Muscle of leg (tissue), 16 donors: ENCODE results near the gene SPA17. TPM values are rescaled to one million over a fixed set of nuclear protein-coding genes. Genes with fewer than 3 reads are reported as not detected.

Experiments used
- DNase-seq: peaks from one replicate; pipeline ENCODE4 v3.0.0; 2013
- H3K27ac ChIP-seq: one replicate; pipeline ENCODE4 v1.5.1; 2013; ENCODE audit warnings: mild to moderate bottlenecking, low read length, control low read depth
- H3K27me3 ChIP-seq: one replicate; pipeline ENCODE4 v1.6.1; 2013; ENCODE audit warnings: low read length; ENCODE audit not compliant: control insufficient read depth, insufficient read depth
- H3K36me3 ChIP-seq: one replicate; pipeline ENCODE4 v1.6.1; 2013; ENCODE audit warnings: low read length; ENCODE audit not compliant: control insufficient read depth, insufficient read depth
- H3K4me1 ChIP-seq: one replicate; pipeline ENCODE4 v1.6.1; 2013; ENCODE audit warnings: low read length; ENCODE audit not compliant: control insufficient read depth, insufficient read depth
- H3K4me3 ChIP-seq: one replicate; pipeline ENCODE4 v1.5.1; 2013; ENCODE audit warnings: low read length, control low read depth
- H3K9me3 ChIP-seq: replicated peaks from 2 replicates; pipeline ENCODE4 v1.6.1; 2013; ENCODE audit warnings: low read depth, low read length; ENCODE audit not compliant: control insufficient read depth
- WGBS: methylation state at CpG from one replicate; pipeline ENCODE4 v1.1.5; 2013; ENCODE audit warnings: missing lambda C conversion rate; ENCODE audit not compliant: insufficient coverage; 5-methylcytosine and 5-hydroxymethylcytosine counted together
- long read RNA-seq, 11 donors: transcript quantifications; one replicate each; lab custom pipeline, GENCODE V29; 2026
- polyA plus RNA-seq, 8 donors: library from polyadenylated mRNA; unstranded; fragments of 120-200 nt; gene quantifications; one replicate each; pipeline versions ENCODE4 v1.2.1 to v1.2.3, GENCODE V29; 2013; ENCODE audit warnings: inconsistent platforms in 1 of 8, low replicate concordance in 1 of 8; ENCODE audit not compliant: insufficient read length in 8 of 8, insufficient read depth in 1 of 8
- total RNA-seq: library from RNA; stranded (reverse); fragments of 120-200 nt; gene quantifications from one replicate; pipeline ENCODE4 v1.2.4, GENCODE V29; 2013

SPA17 gene
- 3.5 TPM for total RNA-seq
- 1 to 10 TPM; 4.3 to 6.6 (median 4.4) TPM for polyA plus RNA-seq
- long read RNA-seq, donor 1, partial matches to known transcripts: 0 of 1 reads
- long read RNA-seq, donor 1, other reads (novel, unspliced or antisense): 0 of 1 reads
- long read RNA-seq, donor 2, full-length matches to known transcripts: 1 of 1 reads
- long read RNA-seq, donor 2, partial matches to known transcripts: 0 of 1 reads
- long read RNA-seq, donor 2, other reads (novel, unspliced or antisense): 0 of 1 reads
- long read RNA-seq, donor 3, partial matches to known transcripts: 0 of 2 reads
- long read RNA-seq, donor 3, other reads (novel, unspliced or antisense): 0 of 2 reads
- long read RNA-seq, donor 4: 0 reads
- long read RNA-seq, donor 5, full-length matches to known transcripts: 4 of 4 reads
- long read RNA-seq, donor 5, partial matches to known transcripts: 0 of 4 reads
- long read RNA-seq, donor 5, other reads (novel, unspliced or antisense): 0 of 4 reads
- long read RNA-seq, donor 6, partial matches to known transcripts: 0 of 3 reads
- long read RNA-seq, donor 6, other reads (novel, unspliced or antisense): 0 of 3 reads
- long read RNA-seq, donor 7, full-length matches to known transcripts: 5 of 5 reads
- long read RNA-seq, donor 7, partial matches to known transcripts: 0 of 5 reads
- long read RNA-seq, donor 7, other reads (novel, unspliced or antisense): 0 of 5 reads
- long read RNA-seq, donor 8: 0 reads
- long read RNA-seq, donor 9, full-length matches to known transcripts: 2 of 2 reads
- long read RNA-seq, donor 9, partial matches to known transcripts: 0 of 2 reads
- long read RNA-seq, donor 9, other reads (novel, unspliced or antisense): 0 of 2 reads
- long read RNA-seq, donor 10, partial matches to known transcripts: 0 of 1 reads
- long read RNA-seq, donor 10, other reads (novel, unspliced or antisense): 0 of 1 reads
- long read RNA-seq, donor 11, partial matches to known transcripts: 0 of 1 reads
- long read RNA-seq, donor 11, other reads (novel, unspliced or antisense): 0 of 1 reads

DNA sequence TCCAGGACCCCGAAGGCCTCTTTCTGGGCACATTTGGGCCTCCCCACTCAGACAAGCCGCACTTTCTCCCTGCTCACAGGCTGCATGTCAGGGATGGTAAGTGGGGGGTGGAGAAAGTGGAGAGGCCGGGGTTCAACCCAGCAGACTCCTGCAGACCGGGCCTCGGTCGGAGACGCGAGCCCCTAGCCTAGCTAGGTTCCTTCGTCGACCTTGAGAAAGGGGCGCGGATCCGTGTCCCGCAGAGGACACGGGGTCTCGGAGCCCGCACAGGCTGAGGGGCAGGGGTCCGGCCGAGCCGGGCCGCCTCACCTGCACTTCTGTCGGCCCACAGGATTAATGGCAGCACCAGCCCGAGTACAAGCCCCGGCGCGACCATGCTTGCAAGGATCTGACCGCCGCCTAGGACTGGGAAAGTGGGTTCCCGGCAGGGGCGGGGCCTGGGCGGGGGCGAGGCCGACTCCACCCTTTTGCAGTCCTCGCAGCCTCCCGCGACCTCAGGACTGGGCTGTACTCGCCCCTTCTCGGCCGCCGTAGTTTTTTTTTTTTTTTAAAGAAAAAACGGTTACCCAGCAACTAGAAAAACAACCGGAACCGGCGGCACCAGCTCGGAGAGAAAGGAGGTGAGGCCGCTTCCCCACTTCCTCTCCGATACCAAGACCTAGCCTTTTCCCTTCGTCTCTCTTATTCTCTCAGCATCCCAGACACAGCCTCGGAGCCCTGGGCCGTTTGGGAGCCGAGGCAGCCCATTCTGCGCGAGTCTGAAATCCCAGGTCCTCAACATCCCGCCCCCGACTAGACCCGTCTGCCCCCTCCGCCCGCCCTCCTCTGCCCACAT, at the start of gene SPA17, which contains the start of gene SIAE:
SPA17 (plus strand) TSS at position 572 of the 835 bp plus-strand sequence. CDS start 1,361 bp downstream, outside the sequence.
SIAE (minus strand) TSS at position 407 of the 835 bp plus-strand sequence; CDS start at position 376, 31 bp downstream.
- Histone ChIP-seq H3K4me1 (peaks cover 16% of the 10 kb centered on the region), H3K36me3 (no peaks in the 10 kb centered on the region), H3K27me3 (peaks cover 2% of the 10 kb centered on the region), H3K27ac (peak within 1 kb of the TSS; percentile 86), H3K4me3 (peak within 1 kb of the TSS; percentile 77), H3K9me3 (no peaks in the 10 kb centered on the region)
- under 1% methylated on average over 42 of the region's 58 CpGs for WGBS
- peak; percentile 98 for DNase-seq

DNA sequence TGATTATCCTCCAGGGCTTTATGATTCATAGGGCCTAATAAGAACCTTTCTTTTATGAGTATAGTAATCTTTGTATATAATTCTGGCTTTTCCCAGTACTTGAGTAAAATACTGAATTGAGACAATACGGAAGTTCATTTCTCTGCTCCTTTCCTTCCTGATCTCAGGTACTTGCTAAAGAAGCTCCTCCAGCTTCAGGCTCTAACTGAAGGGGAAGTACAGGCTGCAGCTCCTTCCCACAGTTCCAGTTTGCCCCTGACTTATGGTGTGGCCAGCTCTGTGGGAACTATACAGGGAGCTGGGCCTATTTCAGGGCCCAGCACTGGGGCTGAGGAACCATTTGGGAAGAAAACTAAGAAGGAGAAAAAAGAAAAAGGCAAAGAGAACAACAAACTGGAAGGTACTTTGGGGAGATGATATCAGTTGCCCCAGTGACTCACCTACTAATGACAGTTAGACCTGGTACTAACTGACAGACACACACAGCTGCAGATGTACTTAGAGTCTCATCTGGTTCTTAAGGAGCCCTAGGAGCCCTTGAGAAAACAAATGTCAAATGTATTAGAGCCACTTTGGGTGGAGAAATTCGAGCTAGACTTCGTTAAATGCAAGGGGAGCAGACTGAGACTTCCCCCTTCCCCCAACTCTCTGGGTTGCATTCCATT, 48.1 kb upstream of the SPA17 start:
- Histone ChIP-seq H3K9me3 (no peaks in the 10 kb centered on the region), H3K4me3 (no peak overlapping the region), H3K27ac (no peak overlapping the region), H3K27me3 (no peaks in the 10 kb centered on the region), H3K4me1 (peaks cover 5% of the 10 kb centered on the region), H3K36me3 (peaks cover 34% of the 10 kb centered on the region)
- no peak for DNase-seq
- no CpG with 5 or more reads among the region's 3 CpGs for WGBS

DNA sequence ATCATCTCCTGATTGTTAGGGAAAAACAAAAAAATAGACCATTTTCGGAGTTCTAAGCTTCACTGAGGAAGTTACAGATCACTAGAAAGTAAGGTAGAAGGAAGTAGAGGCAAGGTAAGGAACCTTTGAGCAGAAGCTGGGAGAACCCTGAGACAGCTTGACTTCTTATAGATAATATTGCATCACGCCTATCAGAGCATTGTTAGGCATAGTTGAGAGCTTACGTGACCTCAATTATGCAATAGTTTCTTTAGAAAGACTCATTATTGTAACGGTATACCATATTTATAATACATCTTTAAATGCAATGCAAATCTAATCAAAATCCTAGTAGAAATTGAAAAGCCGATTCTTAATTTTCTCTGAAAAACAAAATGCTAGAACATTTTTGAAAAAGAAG, 46.2 kb upstream of the SPA17 start:
- Histone ChIP-seq H3K27ac (no peak overlapping the region), H3K4me1 (peaks cover 5% of the 10 kb centered on the region), H3K9me3 (no peaks in the 10 kb centered on the region), H3K36me3 (peaks cover 52% of the 10 kb centered on the region), H3K27me3 (no peaks in the 10 kb centered on the region), H3K4me3 (no peak overlapping the region)
- no CpG with 5 or more reads among the region's 5 CpGs for WGBS
- no peak for DNase-seq

DNA sequence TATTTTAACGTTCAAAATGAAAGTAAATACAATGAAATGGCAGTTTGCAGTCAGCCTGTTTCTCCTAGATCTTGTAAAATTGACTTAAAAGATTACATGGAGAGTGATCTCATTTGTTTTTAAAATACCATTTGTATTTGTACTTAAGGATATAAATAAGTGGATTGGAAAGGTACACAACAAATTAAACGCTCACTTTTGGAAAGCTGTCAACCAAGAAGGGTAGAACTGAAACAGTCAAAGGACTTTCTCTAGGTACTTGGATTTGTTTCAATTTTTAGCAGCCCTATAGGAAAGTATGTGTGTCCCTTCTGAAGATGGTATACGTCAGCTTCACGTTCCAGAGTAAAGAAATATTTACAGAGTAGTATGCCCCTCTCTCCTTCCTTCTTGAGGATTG, 43.7 kb upstream of the SPA17 start:
- no peak overlapping the region for H3K4me3 ChIP-seq
- DNase-seq: no peak
- H3K27me3 ChIP-seq: no peaks in the 10 kb centered on the region
- no peak overlapping the region for H3K27ac ChIP-seq
- peaks cover 62% of the 10 kb centered on the region for H3K36me3 ChIP-seq
- H3K4me1 ChIP-seq: no peaks in the 10 kb centered on the region
- H3K9me3 ChIP-seq: no peaks in the 10 kb centered on the region
- no CpG with 5 or more reads among the region's 4 CpGs for WGBS

DNA sequence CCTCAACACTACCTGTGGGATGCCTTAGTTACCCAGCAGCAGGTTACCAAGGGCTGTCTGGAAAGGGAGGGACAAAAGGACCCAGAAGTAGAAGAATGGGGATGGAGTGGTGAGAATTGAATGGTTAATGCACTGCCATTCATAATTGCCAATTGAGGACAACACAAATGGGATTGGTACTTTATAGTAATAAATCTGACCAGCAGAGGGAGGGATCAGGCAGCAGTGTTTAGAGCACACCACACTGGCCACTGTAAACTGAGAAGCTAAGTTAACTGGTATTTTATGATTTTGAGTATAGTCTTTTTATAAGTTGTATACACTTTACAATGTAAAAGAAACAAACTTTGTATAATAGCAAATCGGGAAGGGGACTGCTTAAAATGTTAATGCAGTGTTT, 40.3 kb upstream of the SPA17 start:
- Histone ChIP-seq H3K9me3 (no peaks in the 10 kb centered on the region), H3K4me3 (no peak overlapping the region), H3K4me1 (no peaks in the 10 kb centered on the region), H3K27ac (no peak overlapping the region), H3K27me3 (no peaks in the 10 kb centered on the region), H3K36me3 (peaks cover 59% of the 10 kb centered on the region)
- no CpG with 5 or more reads among the region's 1 CpG for WGBS
- no peak for DNase-seq

DNA sequence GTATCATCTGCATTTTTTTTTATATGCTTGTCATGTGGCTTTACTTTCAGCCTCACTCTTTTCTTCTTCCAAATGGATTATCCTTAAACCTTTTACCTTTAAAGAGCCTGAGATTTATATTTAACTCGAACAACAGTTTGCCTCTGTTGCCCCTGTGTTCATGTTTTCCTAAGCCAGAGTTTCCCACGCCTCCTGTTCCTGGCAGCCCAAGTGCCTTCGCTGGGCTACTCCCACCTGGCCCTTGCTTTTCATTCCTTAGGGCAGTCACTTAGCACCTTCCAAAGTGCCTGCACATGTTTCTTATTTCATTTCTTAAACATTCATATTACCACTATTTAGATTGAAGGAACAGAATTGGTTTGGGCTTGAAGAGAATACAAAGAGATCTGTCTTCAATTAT, 37.8 kb upstream of the SPA17 start:
- peaks cover 59% of the 10 kb centered on the region for H3K36me3 ChIP-seq
- WGBS: 66% methylated on average over 3 of the region's 3 CpGs
- no peaks in the 10 kb centered on the region for H3K27me3 ChIP-seq
- H3K27ac ChIP-seq: no peak overlapping the region
- no peaks in the 10 kb centered on the region for H3K9me3 ChIP-seq
- H3K4me1 ChIP-seq: no peaks in the 10 kb centered on the region
- no peak for DNase-seq
- H3K4me3 ChIP-seq: no peak overlapping the region

DNA sequence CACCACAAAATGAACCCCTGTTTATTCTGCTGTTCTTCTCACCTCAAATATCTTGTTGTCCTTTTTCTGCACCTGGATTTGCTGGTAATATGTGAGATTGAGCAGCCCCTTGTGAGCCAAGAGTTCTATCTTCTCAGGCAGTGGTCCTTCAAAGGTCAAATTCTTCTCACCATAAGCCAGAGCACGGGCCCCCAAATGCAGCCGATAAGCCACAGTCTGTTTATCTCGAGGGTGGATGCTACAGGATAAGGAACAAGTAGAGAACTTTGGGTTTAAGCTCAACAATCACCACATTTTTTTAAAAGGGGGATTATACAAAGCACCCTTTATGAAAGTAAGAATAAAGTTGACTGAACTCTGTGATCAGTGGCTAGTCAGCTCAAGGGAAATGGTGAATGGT, 35.2 kb upstream of the SPA17 start:
- Histone ChIP-seq H3K27ac (no peak overlapping the region), H3K27me3 (no peaks in the 10 kb centered on the region), H3K9me3 (no peaks in the 10 kb centered on the region), H3K4me3 (no peak overlapping the region), H3K4me1 (no peaks in the 10 kb centered on the region), H3K36me3 (peaks cover 35% of the 10 kb centered on the region)
- WGBS: no CpG with 5 or more reads among the region's 3 CpGs
- no peak for DNase-seq

DNA sequence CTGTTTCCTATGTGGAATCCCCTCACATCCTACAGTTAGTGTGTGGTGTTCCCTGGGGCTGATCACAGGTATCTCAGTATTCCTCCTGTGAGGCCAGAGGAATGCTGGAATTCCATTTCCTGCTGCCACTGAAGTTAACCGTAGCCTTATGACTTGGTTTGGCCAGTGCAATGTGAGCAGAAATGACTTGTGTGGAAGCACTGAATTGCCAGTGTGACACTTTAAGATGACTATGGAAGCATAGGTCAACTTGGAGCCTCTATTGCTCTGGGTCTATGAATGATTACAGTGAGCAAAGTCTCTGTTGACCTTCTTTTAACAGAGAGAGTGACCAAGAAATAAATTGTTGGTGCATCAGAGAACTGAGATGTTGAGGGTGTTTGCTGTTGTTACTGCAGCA, 34.5 kb upstream of the SPA17 start:
- DNase-seq: no peak
- Histone ChIP-seq H3K36me3 (peaks cover 35% of the 10 kb centered on the region), H3K27ac (no peak overlapping the region), H3K9me3 (no peaks in the 10 kb centered on the region), H3K4me3 (no peak overlapping the region), H3K27me3 (no peaks in the 10 kb centered on the region), H3K4me1 (no peaks in the 10 kb centered on the region)
- WGBS: 90% methylated on average over 1 of the region's 1 CpG

DNA sequence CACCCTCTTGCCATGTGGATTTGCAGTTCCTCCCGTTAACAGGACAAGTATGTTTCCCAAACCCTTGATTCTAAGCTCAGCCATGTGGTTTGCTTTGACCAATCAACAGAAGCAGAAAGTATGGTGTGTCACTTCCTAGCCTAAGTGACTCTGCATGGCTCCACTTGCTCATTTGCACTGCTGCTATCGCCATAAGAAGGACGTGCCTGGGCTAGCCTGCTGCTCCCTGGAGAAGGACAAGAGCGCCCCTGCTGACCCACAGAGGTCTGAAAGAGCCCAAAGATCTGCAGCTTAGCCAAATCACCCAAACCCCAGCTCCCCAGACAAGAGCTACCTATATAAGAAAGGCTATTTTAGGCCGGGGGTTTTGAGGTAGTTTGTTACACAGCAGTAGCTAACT, 33.0 kb upstream of the SPA17 start:
- H3K27ac ChIP-seq: no peak overlapping the region
- H3K4me1 ChIP-seq: peaks cover 2% of the 10 kb centered on the region
- no peaks in the 10 kb centered on the region for H3K27me3 ChIP-seq
- no peak overlapping the region for H3K4me3 ChIP-seq
- DNase-seq: no peak
- peaks cover 30% of the 10 kb centered on the region for H3K36me3 ChIP-seq
- WGBS: 92% methylated on average over 4 of the region's 5 CpGs
- H3K9me3 ChIP-seq: no peaks in the 10 kb centered on the region
